Dendritic cell treated with granulocyte-macrophage colony-stimulating factor and Interleukin-4, amounts not matched to agents 40 ng/mL and 50 ng/mL, for 4 days (primary cell): ENCODE measurements around the gene OTULINL.
A peak's percentile ranks its signal among the peaks of the same experiment; 100 is the strongest.

Source experiments
- H3K27ac Mint-ChIP-seq: one replicate; pipeline ENCODE4 v1.8.0; 2022; ENCODE audit warnings: mild to moderate bottlenecking, mixed read lengths
- H3K27me3 Mint-ChIP-seq: one replicate; pipeline ENCODE4 v1.8.0; 2022; ENCODE audit warnings: mild to moderate bottlenecking, mixed read lengths
- H3K36me3 Mint-ChIP-seq: one replicate; pipeline ENCODE4 v1.8.0; 2022; ENCODE audit warnings: low read depth, mixed read lengths
- H3K4me1 Mint-ChIP-seq: one replicate; pipeline ENCODE4 v1.8.0; 2022; ENCODE audit warnings: low read depth, mixed read lengths
- H3K4me3 Mint-ChIP-seq: one replicate; pipeline ENCODE4 v1.8.0; 2022; ENCODE audit warnings: mild to moderate bottlenecking, moderate library complexity, mixed read lengths
- H3K9me3 Mint-ChIP-seq: one replicate; pipeline ENCODE4 v1.8.0; 2022; ENCODE audit warnings: mixed read lengths
- intact Hi-C: fragments of 100-400 bp; cut with micrococcal nuclease; formaldehyde crosslinking; loops from one replicate; pipeline ENCODE4 v1.15.0; 2022

Gene OTULINL

DNA sequence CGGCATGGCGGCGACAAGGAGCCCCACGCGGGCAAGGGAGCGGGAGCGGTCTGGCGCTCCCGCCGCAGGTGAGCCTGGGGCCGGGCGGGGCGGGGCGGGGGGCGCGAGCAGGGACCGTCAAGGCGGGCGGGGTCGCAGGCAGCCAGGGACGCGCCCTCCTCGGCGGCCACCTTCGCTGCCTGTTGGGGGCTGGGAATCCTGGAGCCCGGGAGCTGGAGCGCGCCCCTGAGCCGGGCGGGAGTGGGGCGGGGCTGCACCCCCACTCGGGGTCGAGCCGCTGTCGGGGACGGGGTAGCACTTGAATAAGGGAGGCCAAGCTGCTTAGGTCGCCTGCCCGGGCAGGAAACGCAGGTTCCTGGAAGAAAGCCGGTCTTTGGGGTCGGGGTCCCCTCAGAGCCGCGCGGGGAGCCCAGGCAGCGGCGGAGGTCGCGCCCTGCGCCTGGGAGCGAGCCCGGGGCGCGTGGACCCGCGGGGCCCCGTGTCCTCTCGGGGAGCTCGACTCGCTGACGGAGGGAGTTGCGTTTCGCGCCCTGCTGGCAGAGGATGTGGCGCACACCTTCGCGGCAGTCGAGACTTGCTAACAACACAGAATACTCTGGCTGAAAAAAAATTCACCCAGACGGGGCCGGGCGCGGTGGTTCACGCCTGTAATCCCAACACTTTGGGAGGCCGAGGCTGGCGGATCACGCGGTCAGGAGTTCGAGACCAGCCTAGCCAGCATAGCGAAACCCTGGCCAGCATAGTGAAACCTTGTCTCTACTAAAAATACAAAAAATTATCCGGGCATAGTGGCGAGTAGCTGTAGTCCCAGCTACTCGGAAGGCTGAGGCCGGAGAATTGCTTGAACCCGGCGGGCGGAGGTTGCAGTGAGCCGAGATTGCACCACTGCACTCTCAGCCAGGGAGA lies 552 bp downstream of the OTULINL start:
- intact Hi-C loops: loop anchor here (5.0 kb wide), 1 partner anchor 90 kb away; no protein-coding TSS in a partner anchor
- peak overlapping the region; percentile 85 for H3K27ac Mint-ChIP-seq
- H3K4me3 Mint-ChIP-seq: peak overlapping the region; percentile 88

GRCh38 chr5:14582797-14583137 lies 1.2 kb downstream of the OTULINL start:
- H3K4me3 Mint-ChIP-seq: peak overlapping the region; percentile 88
- H3K27ac Mint-ChIP-seq: peak overlapping the region; percentile 85
- intact Hi-C loops: loop anchor here (5.0 kb wide), 1 partner anchor 90 kb away; no protein-coding TSS in a partner anchor
- no peaks in the 10 kb centered on the region for H3K27me3 Mint-ChIP-seq
- no peaks in the 10 kb centered on the region for H3K9me3 Mint-ChIP-seq
- peaks cover 21% of the 10 kb centered on the region for H3K36me3 Mint-ChIP-seq
- peaks cover 73% of the 10 kb centered on the region for H3K4me1 Mint-ChIP-seq

More for the DNA sequence above, 552 bp downstream of the OTULINL start:
- Mint-ChIP-seq H3K4me1 (peaks cover 67% of the 10 kb centered on the region), H3K27me3 (no peaks in the 10 kb centered on the region), H3K36me3 (peaks cover 21% of the 10 kb centered on the region), H3K9me3 (no peaks in the 10 kb centered on the region)

DNA sequence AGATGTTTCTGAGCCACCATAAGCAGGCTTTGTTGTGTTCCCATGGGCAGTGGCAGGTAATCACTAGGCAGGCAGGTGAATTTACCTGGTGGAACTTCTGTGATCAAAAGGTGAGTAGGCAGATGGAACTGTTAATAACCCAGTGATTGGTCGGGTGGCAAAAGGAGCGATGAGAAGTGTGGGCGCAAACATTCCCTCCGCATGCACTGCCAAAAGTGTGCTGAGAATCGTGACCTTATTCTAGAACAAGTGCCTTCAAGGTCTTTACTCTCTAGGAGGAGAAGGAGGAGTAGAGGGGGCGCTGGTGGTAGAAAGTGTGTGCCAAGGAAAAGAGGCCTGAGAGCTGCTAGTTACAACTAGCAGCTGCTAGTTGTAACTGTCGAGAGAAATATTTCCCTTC lies 3.3 kb downstream of the OTULINL start:
- Mint-ChIP-seq H3K4me1 (peaks cover 80% of the 10 kb centered on the region), H3K27ac (peak overlapping the region; percentile 6), H3K27me3 (no peaks in the 10 kb centered on the region), H3K4me3 (peak overlapping the region; percentile 51), H3K36me3 (peaks cover 29% of the 10 kb centered on the region), H3K9me3 (no peaks in the 10 kb centered on the region)
- intact Hi-C loops: loop anchor here (5.0 kb wide), 2 partner anchors 38 to 93 kb away; no protein-coding TSS in a partner anchor

GRCh38 chr5:14587150-14587549 lies 5.6 kb downstream of the OTULINL start:
- Mint-ChIP-seq H3K9me3 (no peaks in the 10 kb centered on the region), H3K4me3 (peak overlapping the region; percentile 45), H3K27ac (peak overlapping the region; percentile 54), H3K27me3 (no peaks in the 10 kb centered on the region), H3K36me3 (peaks cover 33% of the 10 kb centered on the region), H3K4me1 (peaks cover 88% of the 10 kb centered on the region)
- intact Hi-C loops: loop anchor here (5.0 kb wide), 1 partner anchor 40 kb away; no protein-coding TSS in a partner anchor

DNA sequence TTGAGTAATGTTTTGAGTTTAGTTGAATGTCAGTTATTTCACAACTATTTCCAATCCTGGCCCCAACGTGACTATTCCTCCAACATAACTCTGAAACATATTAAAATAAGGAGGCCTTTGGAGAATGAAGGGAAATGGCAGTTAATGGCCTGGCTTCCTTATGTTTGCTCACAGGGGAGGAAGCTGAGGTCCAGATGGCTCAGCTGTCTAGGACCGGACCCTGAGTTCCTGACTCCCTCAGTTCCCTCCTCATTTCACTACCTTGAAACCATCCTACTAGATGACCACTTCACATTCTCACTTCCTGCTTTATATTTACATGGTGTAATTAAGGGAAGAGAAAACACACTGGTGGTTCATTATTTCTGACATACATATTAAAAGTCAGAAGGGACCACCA lies 6.6 kb downstream of the OTULINL start:
- Mint-ChIP-seq H3K27ac (peak overlapping the region; percentile 54), H3K9me3 (no peaks in the 10 kb centered on the region), H3K36me3 (peaks cover 38% of the 10 kb centered on the region), H3K4me1 (peaks cover 93% of the 10 kb centered on the region), H3K27me3 (no peaks in the 10 kb centered on the region), H3K4me3 (no peak overlapping the region)
- intact Hi-C loops: loop anchor here (5.0 kb wide), 1 partner anchor 41 kb away; no protein-coding TSS in a partner anchor

GRCh38 chr5:14588758-14589543 lies 7.4 kb downstream of the OTULINL start:
- no peaks in the 10 kb centered on the region for H3K9me3 Mint-ChIP-seq
- H3K4me3 Mint-ChIP-seq: no peak overlapping the region
- intact Hi-C loops: loop anchor here (5.0 kb wide), 1 partner anchor 42 kb away; no protein-coding TSS in a partner anchor
- no peaks in the 10 kb centered on the region for H3K27me3 Mint-ChIP-seq
- peaks cover 35% of the 10 kb centered on the region for H3K36me3 Mint-ChIP-seq
- peaks cover 94% of the 10 kb centered on the region for H3K4me1 Mint-ChIP-seq
- peak overlapping the region; percentile 54 for H3K27ac Mint-ChIP-seq

GRCh38 chr5:14590949-14591348 lies 9.4 kb downstream of the OTULINL start:
- no peak overlapping the region for H3K4me3 Mint-ChIP-seq
- H3K27ac Mint-ChIP-seq: peak overlapping the region; percentile 45
- peaks cover 24% of the 10 kb centered on the region for H3K36me3 Mint-ChIP-seq
- no peaks in the 10 kb centered on the region for H3K9me3 Mint-ChIP-seq
- intact Hi-C loops: no loop called here
- H3K4me1 Mint-ChIP-seq: peaks cover 94% of the 10 kb centered on the region
- no peaks in the 10 kb centered on the region for H3K27me3 Mint-ChIP-seq

DNA sequence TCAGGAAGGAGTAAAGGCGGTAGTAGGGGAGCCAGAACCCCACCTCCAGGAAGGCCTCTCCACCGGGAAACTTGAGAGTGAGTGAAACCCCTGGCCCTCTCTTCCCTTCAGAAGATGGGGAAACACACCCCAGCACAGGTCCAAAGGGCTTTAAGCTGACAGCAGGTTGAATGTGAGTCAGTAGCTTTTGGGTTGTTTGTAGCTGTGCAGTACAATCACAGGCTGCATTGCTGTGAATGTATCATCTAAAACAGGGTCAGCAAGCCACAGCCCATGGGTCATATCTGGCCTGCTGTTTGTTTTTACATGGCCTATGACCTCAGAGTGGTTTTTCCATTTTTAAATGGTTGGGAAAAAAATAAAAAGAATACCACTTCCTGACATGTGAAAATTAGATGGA lies 10.0 kb downstream of the OTULINL start:
- Mint-ChIP-seq H3K4me3 (no peak overlapping the region), H3K27me3 (no peaks in the 10 kb centered on the region), H3K36me3 (peaks cover 25% of the 10 kb centered on the region), H3K9me3 (no peaks in the 10 kb centered on the region), H3K4me1 (peaks cover 98% of the 10 kb centered on the region), H3K27ac (peak overlapping the region; percentile 45)
- intact Hi-C loops: no loop called here

DNA sequence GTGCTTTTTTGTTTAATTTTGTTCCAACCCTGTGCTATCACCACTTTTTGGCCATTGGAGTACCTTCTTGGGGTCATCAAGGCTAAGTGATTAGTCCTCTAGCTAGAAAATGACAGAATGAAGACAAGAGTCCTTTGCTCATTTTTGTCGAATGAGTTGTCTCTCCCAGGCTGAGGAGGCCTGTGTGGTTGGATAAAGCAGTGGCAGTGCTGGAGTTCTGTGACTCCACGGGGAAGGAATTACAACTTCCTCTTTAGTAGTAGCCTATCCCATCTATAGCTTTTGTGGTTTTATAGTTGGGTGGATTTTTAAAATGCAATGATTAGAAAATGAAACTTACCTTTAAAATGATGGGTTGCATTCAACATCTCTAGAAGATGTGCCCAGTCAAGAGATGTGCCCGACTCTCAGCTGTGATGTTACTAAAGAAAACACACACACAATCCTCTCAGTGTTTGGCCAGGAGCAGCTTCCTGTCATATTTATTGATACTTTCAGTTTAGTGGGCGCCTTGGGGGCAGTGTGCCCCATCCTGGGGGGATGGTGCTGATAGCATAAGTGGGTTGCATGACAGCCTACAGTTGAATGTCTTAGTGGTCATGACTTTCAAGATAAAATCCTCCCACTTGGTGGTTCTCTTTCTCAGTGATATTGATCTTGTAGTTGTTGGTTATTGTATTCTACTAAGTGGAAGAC lies 11.9 kb downstream of the OTULINL start:
- Mint-ChIP-seq H3K27me3 (no peaks in the 10 kb centered on the region), H3K4me3 (no peak overlapping the region), H3K36me3 (peaks cover 39% of the 10 kb centered on the region), H3K27ac (peak overlapping the region; percentile 84), H3K4me1 (peaks cover 98% of the 10 kb centered on the region), H3K9me3 (no peaks in the 10 kb centered on the region)
- intact Hi-C loops: no loop called here

DNA sequence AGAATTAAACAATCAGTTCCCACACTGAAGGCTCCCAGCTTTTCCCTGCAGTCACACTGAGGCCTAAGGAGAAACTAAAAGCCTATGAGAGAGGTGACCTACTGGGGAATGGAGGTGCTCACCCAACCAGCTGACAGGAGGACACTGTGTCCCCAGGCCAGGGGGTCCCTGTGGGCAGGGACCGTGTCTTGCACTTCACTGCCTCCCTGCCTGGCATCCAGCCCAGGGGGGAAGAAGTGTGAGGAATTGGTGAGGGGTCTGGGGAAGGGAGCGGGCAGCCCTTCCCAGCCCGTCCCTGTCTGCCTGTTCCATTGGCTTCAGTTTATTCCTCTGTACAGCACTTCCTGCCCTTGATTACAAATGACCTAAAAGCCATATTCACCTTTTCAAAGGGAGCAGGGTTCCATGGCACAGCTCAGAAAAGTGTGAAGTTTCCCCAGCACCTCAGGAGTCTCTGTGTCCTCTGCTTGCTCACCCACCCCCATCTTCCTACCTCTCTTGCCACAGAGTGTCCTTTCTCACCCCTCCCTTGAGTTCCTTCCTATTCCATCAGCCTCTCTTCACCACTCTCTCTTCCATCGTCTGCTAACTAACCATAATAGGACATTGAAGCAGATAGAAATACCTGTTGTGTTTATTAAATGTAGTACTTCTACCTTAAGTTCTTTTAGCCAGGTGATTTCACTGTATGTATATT lies 12.9 kb downstream of the OTULINL start:
- Mint-ChIP-seq H3K27me3 (no peaks in the 10 kb centered on the region), H3K4me3 (peak overlapping the region; percentile 70), H3K36me3 (peaks cover 31% of the 10 kb centered on the region), H3K27ac (peak overlapping the region; percentile 84), H3K9me3 (no peaks in the 10 kb centered on the region), H3K4me1 (peaks cover 89% of the 10 kb centered on the region)
- intact Hi-C loops: loop anchor here (5.0 kb wide), 1 partner anchor 102 kb away; no protein-coding TSS in a partner anchor

GRCh38 chr5:14595189-14595588 lies 13.6 kb downstream of the OTULINL start:
- no peaks in the 10 kb centered on the region for H3K9me3 Mint-ChIP-seq
- H3K27me3 Mint-ChIP-seq: no peaks in the 10 kb centered on the region
- peaks cover 89% of the 10 kb centered on the region for H3K4me1 Mint-ChIP-seq
- H3K27ac Mint-ChIP-seq: peak overlapping the region; percentile 84
- H3K4me3 Mint-ChIP-seq: peak overlapping the region; percentile 70
- H3K36me3 Mint-ChIP-seq: peaks cover 38% of the 10 kb centered on the region
- intact Hi-C loops: loop anchor here (5.0 kb wide), 1 partner anchor 103 kb away; no protein-coding TSS in a partner anchor

DNA sequence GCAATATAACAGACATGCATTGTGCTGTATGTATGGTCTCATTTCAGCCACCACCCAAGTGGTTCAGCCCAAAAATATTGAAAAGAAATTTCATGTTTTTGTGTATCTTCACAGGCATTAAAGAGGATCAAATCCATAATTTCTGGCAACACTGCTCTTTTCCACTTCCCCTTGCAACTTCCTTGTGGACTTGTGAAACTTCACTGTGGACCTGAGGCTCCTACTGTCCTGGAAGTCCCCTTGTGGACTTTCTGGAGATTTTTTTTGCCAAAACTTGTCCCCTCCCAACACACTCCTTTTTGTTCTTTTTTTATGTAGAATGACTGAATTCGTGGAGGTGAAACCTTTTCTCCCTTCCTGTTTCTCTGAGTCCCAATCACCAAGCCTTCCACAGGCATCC lies 14.3 kb downstream of the OTULINL start:
- no peaks in the 10 kb centered on the region for H3K27me3 Mint-ChIP-seq
- intact Hi-C loops: loop anchor here (5.0 kb wide), 1 partner anchor 104 kb away; no protein-coding TSS in a partner anchor
- peak overlapping the region; percentile 84 for H3K27ac Mint-ChIP-seq
- H3K9me3 Mint-ChIP-seq: no peaks in the 10 kb centered on the region
- H3K36me3 Mint-ChIP-seq: peaks cover 43% of the 10 kb centered on the region
- peaks cover 85% of the 10 kb centered on the region for H3K4me1 Mint-ChIP-seq
- peak overlapping the region; percentile 50 for H3K4me3 Mint-ChIP-seq

DNA sequence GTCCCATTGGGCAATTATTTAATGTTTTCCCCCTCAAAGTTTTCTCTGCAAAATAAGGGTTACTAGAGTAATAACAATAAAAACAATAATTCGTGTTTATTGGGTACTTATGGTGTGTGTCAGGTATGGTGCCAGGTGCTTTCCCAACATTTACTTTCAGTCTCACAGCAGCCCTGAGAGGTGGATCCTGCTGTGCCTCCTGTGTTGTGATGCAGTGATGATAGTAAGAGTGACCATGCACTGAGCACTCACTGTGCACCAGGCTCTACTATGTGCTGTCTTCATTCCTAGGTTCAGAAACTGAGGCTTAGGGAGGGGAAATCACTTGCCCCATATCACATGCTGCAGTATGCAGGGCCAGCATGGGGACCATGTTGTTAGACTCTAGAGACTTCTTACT lies 15.5 kb downstream of the OTULINL start:
- Mint-ChIP-seq H3K4me1 (peaks cover 74% of the 10 kb centered on the region), H3K9me3 (no peaks in the 10 kb centered on the region), H3K36me3 (peaks cover 50% of the 10 kb centered on the region), H3K27ac (peak overlapping the region; percentile 84), H3K27me3 (no peaks in the 10 kb centered on the region), H3K4me3 (no peak overlapping the region)
- intact Hi-C loops: loop anchor here (5.0 kb wide), 1 partner anchor 105 kb away; no protein-coding TSS in a partner anchor
